GM12878 (cell line): ENCODE results near the gene TSPAN11. TPM values are rescaled to one million over a fixed set of nuclear protein-coding genes. Genes with fewer than 3 reads are reported as not detected.

ENCODE experiments used
- ATAC-seq: fragments of 200-7000 bp; cut with Tn5 transposase; 3 replicates; pipeline ENCODE4 v1.9.1; 2020; ENCODE audit warnings: mild to moderate bottlenecking, moderate library complexity
- BruUV-seq: library from RNA; stranded (reverse); fragments of 400-500 nt; replicated peaks from 2 replicates; lab custom pipeline; 2021; lab: Mats Ljungman, UMichigan
- CTCF ChIA-PET: fragments of 300-600 bp; sonication (Branson Sonifier 250); formaldehyde crosslinking; extraction: SDS; loops from one replicate; lab custom pipeline; 2021; ENCODE audit warnings: inconsistent platforms; lab: Yijun Ruan, JAX
- POLR2A ChIA-PET: fragments of 350-600 bp; formaldehyde crosslinking; extraction: SDS; loops from one replicate; lab custom pipeline; 2021; ENCODE audit warnings: inconsistent platforms; lab: Charles Lee
- RAD21 ChIA-PET: fragments of 300-600 bp; sonication (Branson Sonifier 250); formaldehyde crosslinking; loops from one replicate; lab custom pipeline; 2023; ENCODE audit warnings: antibody characterized with exemption; ENCODE audit not compliant: unreplicated experiment; lab: Charles Lee
- SMC1A ChIA-PET: fragments of 300-600 bp; sonication (Branson Sonifier 250); formaldehyde crosslinking; loops from one replicate; lab custom pipeline; 2023; ENCODE audit not compliant: unreplicated experiment, uncharacterized antibody; lab: Charles Lee
- DNase-seq: peaks from one replicate; pipeline ENCODE4 v3.0.0-alpha.2; 2011; ENCODE audit warnings: low read depth, low spot score
- FAIRE-seq: peaks from 3 replicates; lab custom pipeline; 2011; peaks lifted over from hg19 to GRCh38; lab: Jason Lieb, UNC
- H2AFZ ChIP-seq: 2 replicates; pipeline ENCODE4 v1.6.0; 2011; ENCODE audit warnings: low read depth, low read length, control low read depth; ENCODE audit not compliant: control insufficient read depth
- H3K27ac ChIP-seq: 2 replicates; pipeline ENCODE4 v1.5.1; 2011; ENCODE audit warnings: control low read depth; ENCODE audit not compliant: control insufficient read depth, insufficient read depth
- H3K27me3 ChIP-seq, 2 experiments: replicated peaks in 1 of 2; 2 replicates each; pipeline versions ENCODE4 v1.6.0 to v1.6.1; 2011; ENCODE audit warnings: low read length in 1 of 2; ENCODE audit not compliant: control insufficient read depth in 2 of 2, insufficient read depth in 2 of 2
- H3K36me3 ChIP-seq, 2 experiments: 2 replicates each; pipeline ENCODE4 v1.5.1; 2011; ENCODE audit warnings: low read length in 1 of 2; ENCODE audit not compliant: control insufficient read depth in 2 of 2, insufficient read depth in 2 of 2
- H3K4me1 ChIP-seq: 2 replicates; pipeline ENCODE4 v1.6.1; 2011; ENCODE audit warnings: mild to moderate bottlenecking, low read length, moderate library complexity, mixed read lengths; ENCODE audit not compliant: control insufficient read depth, insufficient read depth
- H3K4me2 ChIP-seq: 2 replicates; pipeline ENCODE4 v1.6.0; 2011; ENCODE audit warnings: control low read depth; ENCODE audit not compliant: control insufficient read depth, insufficient read depth
- H3K4me3 ChIP-seq: fragments of 200-600 bp; sonication (generic); 2 replicates; pipeline ENCODE4 v1.5.1; 2016
- H3K79me2 ChIP-seq: 2 replicates; pipeline ENCODE4 v1.6.0; 2011; ENCODE audit warnings: low read length; ENCODE audit not compliant: control insufficient read depth, insufficient read depth
- H3K9ac ChIP-seq: 2 replicates; pipeline ENCODE4 v1.8.0; 2011; ENCODE audit warnings: low read length, control low read depth, mixed read lengths; ENCODE audit not compliant: control insufficient read depth, insufficient read depth
- H3K9me3 ChIP-seq: replicated peaks from 3 replicates; pipeline ENCODE4 v1.5.1; 2011; ENCODE audit warnings: mild to moderate bottlenecking, low read length; ENCODE audit not compliant: control insufficient read depth, insufficient read depth
- H4K20me1 ChIP-seq: 2 replicates; pipeline ENCODE4 v1.6.0; 2011; ENCODE audit not compliant: control insufficient read depth, insufficient read depth
- HDGF ChIP-seq: fragments of 450-650 bp; IDR thresholded peaks from 2 replicates; pipeline ENCODE4 v1.6.1; 2016; ENCODE audit warnings: antibody characterized with exemption
- IRF4 ChIP-seq: IDR thresholded peaks from 2 replicates; pipeline ENCODE4 v1.6.1; 2011; ENCODE audit warnings: low read depth, low read length
- MAX ChIP-seq: IDR thresholded peaks from 2 replicates; pipeline ENCODE4 v1.6.1; 2012; ENCODE audit warnings: low read depth, low read length, improper control_type of control experiment
- NFYA ChIP-seq: IDR thresholded peaks from 2 replicates; pipeline ENCODE4 v1.6.1; 2011; ENCODE audit warnings: low read depth, mild to moderate bottlenecking, low read length, improper control_type of control experiment, borderline replicate concordance
- PKNOX1 ChIP-seq: fragments of 450-650 bp; IDR thresholded peaks from 2 replicates; pipeline ENCODE4 v1.6.1; 2016; ENCODE audit warnings: mild to moderate bottlenecking
- USF1 ChIP-seq: IDR thresholded peaks from 2 replicates; pipeline ENCODE4 v1.6.1; 2011; ENCODE audit warnings: borderline replicate concordance, low read depth, mild to moderate bottlenecking, moderate library complexity, mixed read lengths, low read length; ENCODE audit not compliant: insufficient read depth; ENCODE audit errors: extremely low read length
- YBX1 ChIP-seq: fragments of 450-650 bp; IDR thresholded peaks from 2 replicates; pipeline ENCODE4 v1.6.1; 2016; ENCODE audit warnings: antibody characterized with exemption
- WGBS: methylation state at CpG from one replicate; pipeline ENCODE4 v1.1.6; 2016; ENCODE audit warnings: low lambda C conversion rate; ENCODE audit not compliant: insufficient replicate concordance, insufficient coverage; ENCODE audit errors: missing lambda C conversion rate; 5-methylcytosine and 5-hydroxymethylcytosine counted together
- in situ Hi-C: fragments of 300-500 bp; cut with MboI; formaldehyde crosslinking; loops from 9 replicates; pipeline ENCODE4 v1.14.3; 2018; ENCODE audit warnings: mixed read lengths
- intact Hi-C: fragments of 100-400 bp; cut with micrococcal nuclease; formaldehyde crosslinking; loops from one replicate; pipeline ENCODE4 v1.14.2; 2022; ENCODE audit not compliant: unreplicated experiment
- polyA plus RNA-seq, 11 experiments: library from polyadenylated mRNA; depleted of rRNA in 4 of 11; unstranded in 6 of 11; stranded (reverse) in 5 of 11; fragments of >200 nt; fragmentation: Nextera tagmentation in 4 of 11; fragmentation: Illumina TruSeq in 1 of 11; extraction: Ambion mirVana in 4 of 11; extraction: Trizol in 1 of 11; gene quantifications; 1 replicate in 1 of 11; 2 replicates in 10 of 11; pipeline versions ENCODE4 v1.2.1 to v1.2.3, GENCODE V29; 2011 to 2016; ENCODE audit warnings: inconsistent platforms in 2 of 11, missing spikeins in 2 of 11, low read depth in 1 of 11
- total RNA-seq, 4 experiments: library from RNA; depleted of rRNA in 3 of 4; stranded (reverse); fragments of >200 nt in 3 of 4; fragmentation: Illumina TruSeq in 1 of 4; extraction: Trizol in 1 of 4; gene quantifications; 2 replicates each; pipeline versions ENCODE4 v1.2.1 to v1.2.3, GENCODE V29; 2013 to 2021

TSPAN11 gene
- total and polyA plus RNA-seq, 10 of the 15 experiments (the other 5 are each of a cell fraction or from before 2014, with no cell fraction given): under 0.01 to 0.27 (median 0.04) TPM; not detected in 6

GRCh38 chr12:31033146-31033545 is 106.6 kb downstream of the TSPAN11 start (continued):
- TF ChIP-seq USF1 (no peak), NFYA (no peak), YBX1 (no peak)
- TF ChIP-seq, all 136 proteins: peak for 0

GRCh38 chr12:31033681-31034080 is 107.1 kb downstream of the TSPAN11 start:
- BruUV-seq: no TSS peak
- WGBS: 23% methylated on average over 6 of the region's 6 CpGs
- Histone ChIP-seq H3K4me2 (no peak overlapping the region), H4K20me1 (no peaks in the 10 kb centered on the region), H3K9me3 (no peaks in the 10 kb centered on the region), H3K27me3 (peaks cover 0 to 3% of the 10 kb centered on the region in 2 experiments; a peak in 1 of 4 replicates), H3K36me3 (no peaks in the 10 kb centered on the region), H3K4me3 (no peak overlapping the region), H3K27ac (no peak overlapping the region), H3K79me2 (no peaks in the 10 kb centered on the region), H3K9ac (no peak overlapping the region), H2AFZ (no peak overlapping the region), H3K4me1 (no peaks in the 10 kb centered on the region)
- intact Hi-C loops: no loop called here
- ChIA-PET RAD21 (no interaction called here), CTCF (interaction anchor here (1.4 kb wide), 1 partner anchor 8 kb away, joined by 4 read pairs; no protein-coding TSS in a partner anchor), SMC1A (interaction anchor here (1.2 kb wide), 1 partner anchor 34 kb away, joined by 4 read pairs; no protein-coding TSS in a partner anchor), POLR2A (no interaction called here)
- in situ Hi-C loops: no loop called here
- DNase-seq: no peak
- no peak for FAIRE-seq
- ATAC-seq: no peak
- TF ChIP-seq IRF4 (no peak), HDGF (no peak), MAX (no peak), PKNOX1 (no peak)
